Endodermal cell (in vitro differentiated cells): ENCODE data around the gene MYO15B. TPM values are rescaled to one million over a fixed set of nuclear protein-coding genes. Genes with fewer than 3 reads are reported as not detected.
A peak's percentile ranks its signal among the peaks of the same experiment; 100 is the strongest.

Experiments
- DNase-seq: peaks from one replicate; pipeline ENCODE4 v3.0.0-alpha.2; 2017
- H3K27ac ChIP-seq: 2 replicates; pipeline ENCODE4 v1.5.1; 2013; ENCODE audit warnings: mild to moderate bottlenecking, low read depth, low read length, moderate library complexity
- H3K27me3 ChIP-seq: 2 replicates; pipeline ENCODE4 v1.6.1; 2013; ENCODE audit warnings: mild to moderate bottlenecking, low read length, moderate library complexity; ENCODE audit not compliant: insufficient read depth, control insufficient read depth, poor library complexity, severe bottlenecking
- H3K36me3 ChIP-seq: 2 replicates; pipeline ENCODE4 v1.7.0; 2013; ENCODE audit warnings: mild to moderate bottlenecking, low read length, moderate library complexity; ENCODE audit not compliant: control insufficient read depth, insufficient read depth
- H3K4me1 ChIP-seq: one replicate; pipeline ENCODE4 v1.7.0; 2013; ENCODE audit warnings: low read length; ENCODE audit not compliant: control insufficient read depth, insufficient read depth
- H3K4me3 ChIP-seq: 2 replicates; pipeline ENCODE4 v1.5.1; 2013; ENCODE audit warnings: mild to moderate bottlenecking, low read length, moderate library complexity
- H3K9ac ChIP-seq: 2 replicates; pipeline ENCODE4 v1.6.1; 2013; ENCODE audit warnings: mild to moderate bottlenecking, low read length, moderate library complexity; ENCODE audit not compliant: poor library complexity, severe bottlenecking; ENCODE audit errors: extremely low read depth
- H3K9me3 ChIP-seq: 2 replicates; pipeline ENCODE4 v1.6.1; 2013; ENCODE audit warnings: mild to moderate bottlenecking, low read length, moderate library complexity; ENCODE audit not compliant: control insufficient read depth
- H3K27ac Mint-ChIP-seq: 2 replicates; pipeline ENCODE4 v1.8.0; 2020; ENCODE audit warnings: mixed read lengths
- H3K27me3 Mint-ChIP-seq: 2 replicates; pipeline ENCODE4 v1.8.0; 2021; ENCODE audit warnings: mild to moderate bottlenecking, mixed read lengths; ENCODE audit not compliant: insufficient read depth
- H3K36me3 Mint-ChIP-seq: 2 replicates; pipeline ENCODE4 v1.8.0; 2020; ENCODE audit warnings: low read depth, mixed read lengths
- H3K4me1 Mint-ChIP-seq: 2 replicates; pipeline ENCODE4 v1.8.0; 2020; ENCODE audit warnings: mixed read lengths
- H3K4me3 Mint-ChIP-seq: 2 replicates; pipeline ENCODE4 v1.8.0; 2020; ENCODE audit warnings: mild to moderate bottlenecking, moderate library complexity, mixed read lengths
- H3K9me3 Mint-ChIP-seq: 2 replicates; pipeline ENCODE4 v1.8.0; 2020; ENCODE audit warnings: mild to moderate bottlenecking, mixed read lengths
- CTCF ChIP-seq: fragments of 200-600 bp; sonication (generic); conservative IDR thresholded peaks from 2 replicates; pipeline ENCODE4 v1.5.0; 2021; ENCODE audit warnings: antibody characterized with exemption, mild to moderate bottlenecking
- WGBS, 2 experiments: methylation state at CpG; one replicate each; pipeline versions ENCODE4 v1.1.5 to v1.1.7; 2013; ENCODE audit warnings: missing lambda C conversion rate in 2 of 2, mixed read lengths in 1 of 2; ENCODE audit not compliant: insufficient coverage in 1 of 2, insufficient read length in 1 of 2; 5-methylcytosine and 5-hydroxymethylcytosine counted together
- total RNA-seq, 2 donors: library from RNA; stranded (reverse); fragmentation: NEBNext Ultra II Directional in 1 of 2; extraction: Animal tissue kit (Norgen Biotek cat#: 25700) in 1 of 2; gene quantifications; 2 replicates in 1 of 2; 3 replicates in 1 of 2; pipeline ENCODE4 v1.2.1, GENCODE V29; 2021

The MYO15B gene
- total RNA-seq, 2 donors from 2014 or later, result 89.0 to 123 TPM

- H3K9ac ChIP-seq, result peak overlapping the region; percentile 31
- H3K4me3 ChIP-seq, result no peak overlapping the region
- H3K27ac ChIP-seq, result peak overlapping the region; percentile 16
- H3K4me1 ChIP-seq, result peaks cover 11% of the 10 kb centered on the region
- H3K36me3 Mint-ChIP-seq, result peaks cover 39% of the 10 kb centered on the region
- H3K9me3 Mint-ChIP-seq, result no peaks in the 10 kb centered on the region
- no peaks in the 10 kb centered on the region for H3K27me3 ChIP-seq
- H3K4me1 Mint-ChIP-seq, result peaks cover 18% of the 10 kb centered on the region
- no peaks in the 10 kb centered on the region for H3K9me3 ChIP-seq
- no peaks in the 10 kb centered on the region for H3K27me3 Mint-ChIP-seq
- WGBS, 2 experiments, result 91 to 96% methylated on average over 13 to 17 of the region's 17 CpGs
- no peak for TF ChIP-seq CTCF
- peak; percentile 85 for DNase-seq
- peak overlapping the region; percentile 19 for H3K4me3 Mint-ChIP-seq
- peaks cover 37% of the 10 kb centered on the region for H3K36me3 ChIP-seq
- peak overlapping the region; percentile 99 for H3K27ac Mint-ChIP-seq
These were observed 58.5 kb downstream of the MYO15B start for GRCh38 chr17:75645889-75646637.

GRCh38 chr17:75646638-75646992 is 59.0 kb downstream of the MYO15B start:
- H3K4me3 ChIP-seq, result no peak overlapping the region
- H3K27ac ChIP-seq, result peak overlapping the region; percentile 16
- H3K9ac ChIP-seq, result peak overlapping the region; percentile 31
- no peaks in the 10 kb centered on the region for H3K9me3 ChIP-seq
- peaks cover 42% of the 10 kb centered on the region for H3K36me3 ChIP-seq
- WGBS, 2 experiments, result 94 to 96% methylated on average over 5 to 6 of the region's 6 CpGs
- Mint-ChIP-seq H3K9me3 (no peaks in the 10 kb centered on the region), H3K27ac (peak overlapping the region; percentile 99), H3K36me3 (peaks cover 44% of the 10 kb centered on the region), H3K4me3 (peak overlapping the region; percentile 19), H3K27me3 (no peaks in the 10 kb centered on the region), H3K4me1 (peaks cover 18% of the 10 kb centered on the region)
- no peak for TF ChIP-seq CTCF
- H3K4me1 ChIP-seq, result peaks cover 11% of the 10 kb centered on the region
- DNase-seq, result no peak
- no peaks in the 10 kb centered on the region for H3K27me3 ChIP-seq

GRCh38 chr17:75647061-75647460 is 59.5 kb downstream of the MYO15B start:
- peak; percentile 48 for DNase-seq
- Histone ChIP-seq H3K27me3 (no peaks in the 10 kb centered on the region), H3K9me3 (no peaks in the 10 kb centered on the region), H3K36me3 (peaks cover 45% of the 10 kb centered on the region), H3K4me1 (peaks cover 11% of the 10 kb centered on the region), H3K9ac (peak overlapping the region; percentile 31), H3K27ac (no peak overlapping the region), H3K4me3 (no peak overlapping the region)
- Mint-ChIP-seq H3K9me3 (no peaks in the 10 kb centered on the region), H3K27ac (peak overlapping the region; percentile 99), H3K4me1 (peaks cover 18% of the 10 kb centered on the region), H3K27me3 (no peaks in the 10 kb centered on the region), H3K36me3 (peaks cover 45% of the 10 kb centered on the region), H3K4me3 (no peak overlapping the region)
- no peak for TF ChIP-seq CTCF
- WGBS, 2 experiments, result 92 to 100% methylated on average over 7 of the region's 7 CpGs
